Measurements from ENCODE around the gene XCL2.
"Not testable (repeated sequence)": the region's sequence is repeated elsewhere in the genome, so short reads cannot be mapped to it uniquely, and the experiment has no call there.

The XCL2 gene, protein sequence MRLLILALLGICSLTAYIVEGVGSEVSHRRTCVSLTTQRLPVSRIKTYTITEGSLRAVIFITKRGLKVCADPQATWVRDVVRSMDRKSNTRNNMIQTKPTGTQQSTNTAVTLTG

DNA sequence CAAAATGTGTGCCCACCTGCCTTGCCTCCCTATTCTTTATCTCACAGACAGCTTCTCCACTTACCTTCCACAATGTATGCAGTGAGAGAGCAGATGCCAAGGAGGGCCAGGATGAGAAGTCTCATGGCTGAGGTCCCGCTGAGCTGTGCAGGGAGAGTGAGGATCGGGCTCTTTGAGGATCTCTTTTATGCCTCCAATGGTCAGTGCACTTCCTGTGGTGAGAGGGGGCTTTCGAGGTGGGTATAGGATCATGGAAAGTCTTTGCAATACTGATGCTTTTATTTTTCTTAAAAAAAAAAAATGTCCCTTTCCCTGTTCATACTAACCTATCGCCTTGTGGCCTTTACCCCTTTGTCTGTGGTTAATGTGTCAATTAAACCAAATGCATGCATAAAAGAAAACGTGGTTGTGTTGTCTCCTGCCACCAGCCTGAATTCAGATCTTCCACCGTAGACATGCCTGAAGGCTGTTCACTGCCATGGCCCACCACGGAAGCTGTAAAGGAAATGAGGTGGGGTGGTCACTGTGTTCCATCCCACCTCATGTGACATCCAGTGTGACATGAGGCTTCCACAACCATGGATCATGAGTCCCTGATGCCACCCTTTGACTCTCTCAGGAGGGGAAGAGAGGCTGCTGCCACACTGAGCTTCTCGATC, at the start of gene XCL2:
XCL2 (minus strand) TSS at position 158 of the 659 bp plus-strand sequence; CDS start at position 125, 33 bp downstream.
- not testable (repeated sequence) for DNase-seq

DNA sequence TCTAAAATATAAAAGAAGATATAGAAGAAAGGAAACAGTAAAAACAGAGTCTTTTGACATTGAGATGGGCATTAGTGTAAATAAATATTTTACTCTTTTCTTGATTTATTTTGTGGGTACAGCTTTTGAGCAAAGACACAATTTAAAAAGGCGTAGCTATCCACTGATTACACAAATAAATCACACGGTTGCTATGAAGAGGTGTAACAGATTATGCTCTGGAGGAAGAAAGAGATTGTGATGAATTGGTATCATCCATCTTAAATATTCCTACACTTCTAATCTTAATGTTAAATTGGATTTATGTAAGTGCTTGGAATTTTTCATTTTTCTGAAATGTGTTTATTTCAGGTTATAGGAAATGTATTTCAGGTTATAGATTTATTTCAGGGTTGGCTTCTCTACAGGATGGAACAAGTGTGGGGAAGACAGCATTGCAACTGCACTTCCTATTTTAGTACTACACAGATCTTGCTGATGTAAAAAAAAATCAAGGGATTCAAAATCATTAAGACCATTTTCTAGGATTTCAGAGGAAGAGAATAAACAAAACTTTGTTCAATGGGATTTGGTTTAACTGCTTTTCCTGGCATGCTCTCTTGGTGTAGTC, 47.9 kb upstream of the XCL2 start:
- DNase-seq, result no peak

DNA sequence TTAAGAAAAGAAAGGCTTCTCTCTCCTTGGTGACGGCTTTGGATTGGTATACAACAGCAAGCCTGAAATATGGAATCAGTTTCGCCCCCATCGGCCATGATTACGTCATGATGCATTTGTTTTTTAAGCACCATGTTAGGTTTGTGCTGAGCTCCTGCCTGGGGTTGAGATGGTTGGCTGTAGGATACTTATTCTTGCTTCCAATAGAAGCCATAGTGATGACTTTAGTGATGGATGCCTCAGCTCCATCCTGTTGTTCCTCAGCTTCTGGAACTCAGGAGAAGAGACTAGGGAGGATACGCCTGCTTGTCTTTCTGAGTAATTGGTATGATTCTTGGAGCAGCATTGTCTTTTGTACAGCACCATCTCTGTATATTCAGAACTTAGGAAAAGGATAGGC, 47.3 kb upstream of the XCL2 start:
- DNase-seq, result no peak

DNA sequence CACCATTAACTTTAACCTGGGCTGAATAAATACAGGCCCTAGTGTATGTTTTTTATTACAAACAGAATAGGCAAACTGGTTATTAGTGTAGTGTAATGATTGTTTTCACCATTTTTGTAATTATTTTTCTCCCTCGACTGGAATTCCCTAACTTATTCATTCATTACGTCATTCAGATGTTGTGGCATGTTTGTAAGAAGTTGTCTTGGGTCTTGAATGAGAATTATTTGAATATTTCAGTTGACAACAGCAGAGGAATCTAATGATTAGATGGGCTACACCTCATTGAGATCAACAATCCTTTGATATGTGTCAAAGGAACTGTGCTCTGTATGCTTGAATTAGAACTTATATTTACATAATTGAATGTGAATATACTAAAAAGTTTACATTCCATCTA, 45.4 kb upstream of the XCL2 start:
- DNase-seq, result no peak

DNA sequence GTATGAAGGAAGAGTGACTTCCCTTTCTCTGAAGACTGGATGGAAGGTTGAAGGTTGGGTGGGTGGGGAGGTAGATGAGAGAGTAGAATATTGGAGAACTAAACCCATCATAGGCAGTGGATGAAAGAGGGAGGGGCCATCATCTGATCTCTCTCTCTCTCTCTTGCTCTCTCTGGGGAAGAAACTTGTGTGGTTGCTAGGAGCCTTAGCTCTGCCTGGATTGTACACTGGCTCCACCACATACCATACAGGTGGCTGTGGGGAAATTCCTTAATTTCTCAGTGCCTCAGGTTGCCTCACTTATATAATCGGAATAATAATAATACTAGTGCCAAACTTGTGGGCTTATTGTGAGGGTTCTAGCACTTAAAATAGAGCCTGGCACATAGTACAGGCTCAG, 42.1 kb upstream of the XCL2 start:
- no peak for DNase-seq

DNA sequence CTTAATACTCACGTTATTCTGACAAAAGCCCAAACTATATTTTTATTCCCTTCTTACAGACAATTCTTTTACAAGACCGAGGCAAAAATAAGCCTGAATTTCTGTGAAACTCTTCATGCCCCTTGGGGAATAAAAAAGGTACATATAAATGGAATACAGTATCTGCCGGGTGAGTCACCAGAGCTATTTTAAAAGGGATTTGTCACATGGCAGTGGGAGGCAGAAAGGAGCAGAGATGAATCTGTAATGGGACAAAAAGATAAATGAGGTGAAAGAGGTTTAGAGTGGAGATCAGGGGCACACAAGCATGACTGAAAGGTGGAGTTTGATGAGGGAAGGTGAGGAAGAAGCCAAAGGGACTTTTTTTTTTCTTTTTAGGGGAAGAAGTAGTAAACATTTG, 41.4 kb upstream of the XCL2 start:
- DNase-seq, result no peak

DNA sequence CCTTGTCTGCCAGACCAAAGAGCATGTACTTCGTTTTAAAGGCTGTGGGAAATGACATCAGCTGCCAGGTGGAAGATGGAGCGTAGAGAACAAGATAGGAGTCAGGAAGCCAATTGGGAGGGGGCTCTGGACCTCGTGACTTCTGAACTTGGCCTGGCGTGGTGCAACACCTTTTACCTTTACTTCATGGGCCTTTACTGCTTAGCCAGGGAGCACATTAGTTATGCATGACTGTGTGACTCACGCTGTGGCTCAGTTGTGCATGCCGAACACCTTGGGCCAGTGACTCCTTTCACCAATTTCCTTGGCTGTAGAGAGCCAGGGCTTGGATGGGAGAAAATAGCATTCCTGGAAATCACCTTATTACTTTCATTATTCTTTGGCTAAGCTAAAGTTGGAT, 39.8 kb upstream of the XCL2 start:
- DNase-seq, result no peak

DNA sequence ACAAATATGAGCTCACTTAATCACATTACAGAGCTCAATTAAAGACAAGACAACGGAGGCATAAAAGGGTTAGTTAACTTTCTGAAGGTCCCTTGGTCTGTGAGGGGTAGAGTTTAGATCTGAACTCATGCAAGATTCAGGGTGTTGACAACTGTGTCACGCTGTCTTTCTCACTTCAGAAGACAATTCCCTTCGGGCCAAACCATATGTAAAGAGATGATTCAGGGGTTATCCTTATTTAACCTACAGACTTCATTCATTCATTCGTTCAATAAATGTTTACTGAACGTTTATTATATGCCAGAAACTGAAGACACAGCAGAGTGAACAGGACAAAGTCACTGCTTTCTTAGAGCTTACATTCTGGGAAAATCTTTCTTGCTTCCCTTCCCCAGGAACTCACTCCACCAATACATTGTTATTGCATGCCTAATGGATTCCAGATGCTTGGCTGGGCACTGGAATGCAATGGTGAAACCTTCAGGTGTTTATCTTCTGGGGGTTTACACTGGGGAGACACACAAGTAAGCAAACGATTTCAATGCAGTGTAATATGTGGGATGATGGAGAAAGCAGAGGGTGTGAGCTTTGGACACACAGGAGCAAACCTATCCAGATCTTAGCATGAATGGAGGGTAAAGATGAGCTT, 39.0 kb upstream of the XCL2 start:
- DNase-seq, result no peak

DNA sequence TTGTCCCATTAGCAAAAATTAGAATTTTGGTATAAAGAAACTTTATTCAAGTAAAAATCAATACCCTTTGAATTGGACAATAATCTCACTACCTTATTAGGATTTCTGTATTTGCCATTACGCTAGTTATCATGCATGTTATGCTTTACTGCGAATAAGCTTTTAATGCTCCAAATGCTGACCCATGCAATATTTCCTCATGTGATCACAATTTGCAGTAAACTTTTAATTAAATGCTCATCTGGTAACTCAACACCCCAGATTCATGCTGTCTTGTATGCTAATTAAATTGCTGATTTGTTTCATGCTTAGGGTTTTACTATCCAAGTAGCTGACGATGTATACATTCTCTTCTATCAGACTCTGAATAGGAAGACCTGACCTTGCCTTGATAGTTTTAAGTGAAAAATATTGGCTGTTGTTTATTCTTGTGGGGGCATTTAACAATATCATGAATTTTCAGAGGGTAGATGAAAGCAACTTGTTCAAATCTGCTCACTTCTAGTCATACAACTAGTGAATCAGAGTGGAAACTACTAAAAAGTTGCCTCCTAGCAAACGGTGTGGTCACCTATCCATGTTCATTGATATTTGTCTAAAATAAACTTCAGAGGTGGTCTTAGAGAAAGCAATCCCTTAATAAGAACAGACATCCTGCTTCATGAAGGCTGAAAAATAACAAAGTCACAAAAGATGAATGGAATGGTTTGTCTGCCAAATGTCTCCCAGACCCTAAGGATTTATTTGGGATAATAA, 38.2 kb upstream of the XCL2 start:
- DNase-seq, result no peak

DNA sequence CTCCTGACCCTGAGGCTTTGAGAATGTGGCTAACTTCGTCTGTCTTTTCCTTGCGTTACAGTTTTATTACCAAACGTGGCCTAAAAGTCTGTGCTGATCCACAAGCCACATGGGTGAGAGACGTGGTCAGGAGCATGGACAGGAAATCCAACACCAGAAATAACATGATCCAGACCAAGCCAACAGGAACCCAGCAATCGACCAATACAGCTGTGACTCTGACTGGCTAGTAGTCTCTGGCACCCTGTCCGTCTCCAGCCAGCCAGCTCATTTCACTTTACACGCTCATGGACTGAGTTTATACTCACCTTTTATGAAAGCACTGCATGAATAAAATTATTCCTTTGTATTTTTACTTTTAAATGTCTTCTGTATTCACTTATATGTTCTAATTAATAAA, 37.2 kb upstream of the XCL2 start:
- DNase-seq, result not testable (repeated sequence)

DNA sequence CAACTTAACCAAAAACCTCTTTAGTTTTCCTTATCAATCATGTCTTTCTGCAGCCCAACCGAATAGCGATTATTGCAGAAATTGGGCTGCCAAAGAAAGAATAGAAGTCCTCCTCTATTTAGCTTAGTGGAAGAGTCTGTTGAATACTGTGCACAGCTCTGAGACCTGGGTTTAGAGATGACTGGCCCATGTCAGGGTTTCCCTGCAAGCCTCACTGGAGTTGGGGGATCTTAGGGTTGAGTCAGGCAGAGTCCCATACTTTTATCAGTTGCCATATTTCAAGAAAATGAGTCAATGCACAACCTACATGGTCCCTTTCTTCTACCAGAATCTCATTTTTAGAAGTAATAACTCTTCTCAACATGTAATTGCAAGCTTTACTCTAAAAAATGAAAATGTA, 36.5 kb upstream of the XCL2 start:
- not testable (repeated sequence) for DNase-seq

DNA sequence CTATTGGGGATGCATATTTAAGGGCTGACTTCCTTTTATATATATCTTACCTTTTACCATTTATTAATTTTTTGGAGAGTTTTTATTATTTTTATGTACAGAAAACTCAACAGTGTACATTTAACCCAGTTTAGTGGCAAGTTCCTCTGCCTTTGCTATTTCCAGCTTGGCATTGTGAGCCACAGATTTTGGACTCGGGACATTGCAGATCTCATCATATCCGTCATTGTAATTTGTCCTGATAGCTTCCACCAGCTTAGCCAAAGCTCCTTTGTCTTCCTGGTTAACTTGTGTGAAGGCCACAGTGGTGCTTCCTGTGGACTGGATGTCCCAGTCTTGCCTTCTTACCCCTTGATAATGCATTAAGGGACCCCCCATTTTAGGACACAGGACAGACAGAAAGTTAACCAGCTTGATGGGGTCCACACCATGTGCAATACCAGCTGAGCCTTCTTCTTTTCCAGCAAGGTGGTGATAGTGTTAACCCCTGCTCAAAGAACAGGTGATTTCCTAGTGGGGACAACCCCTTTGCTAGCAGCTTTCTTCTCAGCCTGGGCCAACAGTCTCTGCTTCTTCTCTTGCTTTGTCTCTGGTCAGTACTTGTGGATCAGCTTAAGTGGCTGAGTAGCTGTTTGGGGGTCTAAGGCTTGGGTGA, 34.9 kb upstream of the XCL2 start:
- not testable (repeated sequence) for DNase-seq

DNA sequence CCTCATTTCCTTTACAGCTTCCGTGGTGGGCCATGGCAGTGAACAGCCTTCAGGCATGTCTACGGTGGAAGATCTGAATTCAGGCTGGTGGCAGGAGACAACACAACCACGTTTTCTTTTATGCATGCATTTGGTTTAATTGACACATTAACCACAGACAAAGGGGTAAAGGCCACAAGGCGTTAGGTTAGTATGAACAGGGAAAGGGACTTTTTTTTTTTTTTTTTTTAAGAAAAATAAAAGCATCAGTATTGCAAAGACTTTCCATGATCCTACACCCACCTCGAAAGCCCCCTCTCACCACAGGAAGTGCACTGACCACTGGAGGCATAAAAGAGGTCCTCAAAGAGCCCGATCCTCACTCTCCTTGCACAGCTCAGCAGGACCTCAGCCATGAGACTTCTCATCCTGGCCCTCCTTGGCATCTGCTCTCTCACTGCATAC, 32.5 kb upstream of the XCL2 start, which contains the start of gene XCL1:
XCL1 (plus strand) TSS at position 361 of the 444 bp plus-strand sequence; CDS start at position 394, 33 bp downstream.
- not testable (repeated sequence) for DNase-seq

DNA sequence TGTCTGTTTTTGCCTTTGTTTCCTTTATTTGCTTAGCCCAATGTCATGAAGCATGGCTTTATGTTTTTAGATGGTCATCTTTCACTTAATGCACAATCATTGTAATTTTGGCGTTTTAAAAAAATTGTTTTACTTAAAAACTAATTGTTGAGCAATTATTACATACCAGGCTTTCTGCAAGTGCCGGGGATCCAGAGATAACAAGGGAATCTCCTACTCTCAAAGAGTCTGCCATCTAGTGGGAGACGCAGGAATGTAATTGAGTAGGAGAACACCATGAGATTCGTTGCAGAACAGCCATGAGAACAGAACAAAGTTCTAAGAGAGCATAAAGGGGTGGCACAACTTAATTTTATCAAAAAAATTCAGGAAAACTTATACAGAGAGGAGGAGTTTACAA, 30.4 kb upstream of the XCL2 start:
- DNase-seq, result not testable (repeated sequence)

DNA sequence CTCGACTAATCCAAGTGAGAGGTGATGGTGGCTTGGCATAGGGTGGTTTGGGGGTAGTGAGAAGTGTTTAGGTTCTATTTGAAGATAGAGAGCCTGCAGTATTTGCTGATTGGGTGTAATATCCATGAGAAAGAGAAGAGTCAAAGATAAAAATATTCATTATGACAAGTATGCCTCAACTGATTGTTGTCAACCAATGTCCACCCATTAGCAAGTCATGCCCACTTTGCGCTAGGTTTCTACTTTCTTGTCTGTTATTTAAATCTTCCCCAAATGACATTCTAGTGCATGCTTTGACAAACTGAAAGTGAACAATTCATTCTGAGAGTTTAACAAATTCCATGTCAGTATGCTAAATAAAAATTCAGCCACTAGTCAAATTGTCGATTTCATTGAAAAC, 28.8 kb upstream of the XCL2 start:
- no peak for DNase-seq

DNA sequence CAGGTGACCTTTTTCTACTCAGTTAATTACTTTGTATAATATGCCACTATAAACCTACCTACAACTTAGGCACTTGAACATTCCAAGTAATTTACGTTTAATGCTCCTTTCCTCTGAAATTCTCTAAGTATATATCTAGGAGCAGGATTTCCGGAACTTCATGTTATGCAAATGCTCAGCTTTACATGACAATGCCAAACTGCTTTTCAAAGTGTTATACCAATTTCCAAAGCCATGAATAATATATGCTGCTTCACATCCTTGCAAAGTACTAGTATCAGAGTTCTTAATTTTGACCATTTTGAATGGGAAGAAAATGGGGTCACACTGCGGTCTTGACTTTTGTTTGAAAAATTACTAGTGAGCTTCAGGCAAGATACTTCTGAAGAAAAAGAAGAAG, 26.9 kb upstream of the XCL2 start:
- no peak for DNase-seq

DNA sequence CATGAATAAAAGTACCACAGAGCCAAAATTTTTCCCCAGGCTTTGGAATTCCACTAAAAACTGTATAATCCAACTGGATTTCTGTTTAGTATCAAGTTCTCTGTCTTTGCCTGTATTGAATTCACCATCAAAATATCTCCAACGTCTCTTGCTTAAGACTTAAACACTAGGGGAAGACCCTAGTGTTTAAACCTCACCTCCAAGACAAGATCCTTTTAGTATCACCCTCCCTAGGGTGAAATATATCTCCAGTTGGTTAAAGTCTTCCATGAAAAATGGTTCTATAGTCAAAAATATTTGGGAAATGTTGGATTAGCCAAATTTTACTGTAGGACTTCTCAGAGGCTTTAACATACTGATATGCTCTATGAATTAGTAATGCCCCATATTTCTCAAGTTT, 24.5 kb upstream of the XCL2 start:
- no peak for DNase-seq

DNA sequence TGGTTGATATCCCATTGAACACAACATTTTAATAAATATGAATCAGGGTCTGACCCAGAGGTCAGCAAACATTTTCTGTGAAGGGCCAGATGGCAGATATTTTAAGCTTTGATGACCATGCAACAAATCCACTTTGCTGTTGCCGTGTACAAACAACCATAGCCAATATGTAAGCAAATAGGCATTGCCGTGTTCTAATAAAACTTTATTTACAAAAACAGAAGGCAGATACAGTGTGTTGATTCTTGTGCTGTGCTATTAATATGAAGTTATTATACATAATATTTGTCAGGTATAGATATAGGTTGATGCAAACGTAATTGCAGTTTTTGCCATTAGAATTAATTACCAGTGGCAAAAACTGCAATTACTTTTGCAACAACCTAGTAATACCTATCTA, 23.8 kb upstream of the XCL2 start:
- no peak for DNase-seq

DNA sequence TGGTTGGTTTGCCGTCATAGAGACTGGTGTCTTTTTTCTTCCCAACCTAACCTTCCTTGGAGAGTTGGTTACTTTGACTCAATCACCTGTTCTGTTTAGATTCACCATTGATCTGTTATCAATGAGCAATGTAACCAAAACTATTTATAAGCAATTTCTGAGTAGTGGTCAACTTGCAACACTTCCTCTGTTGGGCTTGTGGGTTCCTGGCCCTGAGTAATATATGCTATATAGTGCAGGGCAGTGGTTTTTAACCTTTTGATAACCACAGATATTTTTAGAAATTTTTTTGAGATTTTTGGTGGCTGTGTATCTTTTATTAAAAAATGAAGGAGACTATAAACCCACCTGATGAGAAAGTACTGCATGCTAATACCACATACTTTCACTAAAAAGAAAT, 23.2 kb upstream of the XCL2 start:
- DNase-seq, result no peak

DNA sequence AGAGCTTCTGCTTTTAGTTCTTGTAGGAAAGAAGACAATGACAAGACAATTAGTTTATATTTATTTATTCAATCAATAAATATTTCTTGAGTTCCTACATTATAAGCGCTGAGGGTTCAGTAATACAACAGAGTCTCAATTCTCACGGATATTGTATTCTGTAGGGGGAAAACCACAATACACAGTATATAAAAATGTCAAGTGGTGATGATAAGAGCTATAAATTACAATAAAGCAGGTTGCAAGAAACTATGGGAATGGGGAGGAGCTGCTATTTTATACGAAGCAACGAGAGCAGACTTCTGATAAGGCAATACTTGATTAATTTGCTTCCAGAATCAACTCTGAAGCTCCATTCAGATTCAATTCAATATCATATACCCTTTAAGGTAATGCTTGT, 22.0 kb upstream of the XCL2 start:
- no peak for DNase-seq

DNA sequence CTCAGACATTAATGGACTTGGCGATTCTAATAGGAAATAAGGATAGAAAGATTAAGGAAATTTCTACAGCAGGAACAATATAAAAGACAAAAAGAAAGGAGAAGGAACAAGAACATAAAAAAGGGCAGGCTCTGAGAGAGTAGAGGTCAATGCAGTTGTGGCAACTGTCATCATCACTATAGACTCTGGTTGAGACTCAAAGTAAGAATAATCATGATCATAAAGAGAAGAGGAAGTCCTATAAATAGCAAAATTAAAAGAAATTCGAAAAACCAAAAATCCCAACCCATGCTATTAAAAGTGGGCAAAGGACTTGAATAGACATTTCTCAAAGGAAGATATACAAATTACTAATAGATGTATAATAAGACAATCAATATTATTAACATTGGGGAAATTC, 18.2 kb upstream of the XCL2 start:
- no peak for DNase-seq

DNA sequence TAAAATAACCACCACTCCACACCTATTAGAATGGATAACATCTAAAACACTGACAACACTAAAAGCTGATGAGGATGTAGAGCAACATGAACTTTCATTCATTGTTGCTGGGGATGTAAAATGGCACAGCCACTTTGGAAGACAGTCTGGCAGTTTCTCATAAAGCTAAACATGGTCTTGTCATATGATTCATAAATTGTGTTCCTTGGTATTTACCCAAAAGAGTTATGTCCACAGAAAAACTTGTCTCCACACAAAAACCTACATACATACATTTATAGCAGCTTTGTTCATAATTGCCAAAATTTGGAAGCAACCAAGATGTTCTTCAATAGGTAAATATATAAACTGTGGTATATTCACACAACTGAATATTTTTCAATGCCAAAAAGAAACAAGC, 16.6 kb upstream of the XCL2 start:
- DNase-seq, result no peak

DNA sequence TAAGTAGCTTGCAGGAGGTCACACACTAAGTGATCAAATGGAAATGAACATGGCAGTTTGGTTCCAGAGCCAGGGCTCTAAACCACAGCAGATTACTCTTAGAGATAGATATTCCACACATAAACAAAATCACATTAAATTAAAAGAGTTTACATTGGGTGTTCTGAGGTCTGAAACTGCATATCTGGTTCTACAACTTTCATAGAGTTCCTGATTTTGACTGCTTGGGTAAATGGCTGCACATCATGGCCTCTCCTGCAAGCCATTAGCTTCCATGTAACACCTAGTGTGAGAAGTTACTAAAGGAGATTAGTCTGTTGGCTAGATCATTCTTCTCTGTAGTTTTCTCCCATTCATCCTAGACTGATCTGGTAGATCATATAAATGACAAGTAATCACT, 12.8 kb upstream of the XCL2 start:
- no peak for DNase-seq
